Chondrocyte (in vitro differentiated cells): ENCODE measurements around the gene SLC38A8. TPM values are rescaled to one million over a fixed set of nuclear protein-coding genes. Genes with fewer than 3 reads are reported as not detected.

ENCODE experiments used
- DNase-seq: peaks from one replicate; pipeline ENCODE4 v3.0.0; 2021; ENCODE audit warnings: mixed read lengths, low spot score
- H3K27ac Mint-ChIP-seq: one replicate; pipeline ENCODE4 v1.8.0; 2021; ENCODE audit warnings: mild to moderate bottlenecking, moderate library complexity, mixed read lengths; ENCODE audit not compliant: unreplicated experiment
- H3K27me3 Mint-ChIP-seq: 2 replicates; pipeline ENCODE4 v1.8.0; 2021; ENCODE audit warnings: low read depth, mixed read lengths
- H3K36me3 Mint-ChIP-seq: 2 replicates; pipeline ENCODE4 v1.8.0; 2021; ENCODE audit warnings: low read depth, mixed read lengths
- H3K4me1 Mint-ChIP-seq: 2 replicates; pipeline ENCODE4 v1.8.0; 2021; ENCODE audit warnings: low read depth, mild to moderate bottlenecking, mixed read lengths
- H3K4me3 Mint-ChIP-seq: one replicate; pipeline ENCODE4 v1.8.0; 2021; ENCODE audit warnings: mild to moderate bottlenecking, moderate library complexity, mixed read lengths; ENCODE audit not compliant: unreplicated experiment
- H3K9me3 Mint-ChIP-seq: 2 replicates; pipeline ENCODE4 v1.8.0; 2021; ENCODE audit warnings: low read depth, mixed read lengths
- total RNA-seq: library from RNA; stranded (reverse); gene quantifications from 3 replicates; pipeline ENCODE4 v1.2.1, GENCODE V29; 2021
- TF ChIP-seq, protein P1 (sequence below): fragments of 200-600 bp; sonication (generic); IDR thresholded peaks from 2 replicates; pipeline ENCODE4 v1.5.0; 2021; ENCODE audit warnings: antibody characterized with exemption, mild to moderate bottlenecking, moderate library complexity

SLC38A8 gene
- total RNA-seq, 1 donor from 2014 or later, result not detected

- Mint-ChIP-seq H3K27ac (no peak overlapping the region), H3K36me3 (peaks cover 5% of the 10 kb centered on the region), H3K27me3 (peaks cover 23% of the 10 kb centered on the region), H3K9me3 (peaks cover 14% of the 10 kb centered on the region), H3K4me3 (no peak overlapping the region), H3K4me1 (no peaks in the 10 kb centered on the region)
- TF ChIP-seq, protein P1, sequence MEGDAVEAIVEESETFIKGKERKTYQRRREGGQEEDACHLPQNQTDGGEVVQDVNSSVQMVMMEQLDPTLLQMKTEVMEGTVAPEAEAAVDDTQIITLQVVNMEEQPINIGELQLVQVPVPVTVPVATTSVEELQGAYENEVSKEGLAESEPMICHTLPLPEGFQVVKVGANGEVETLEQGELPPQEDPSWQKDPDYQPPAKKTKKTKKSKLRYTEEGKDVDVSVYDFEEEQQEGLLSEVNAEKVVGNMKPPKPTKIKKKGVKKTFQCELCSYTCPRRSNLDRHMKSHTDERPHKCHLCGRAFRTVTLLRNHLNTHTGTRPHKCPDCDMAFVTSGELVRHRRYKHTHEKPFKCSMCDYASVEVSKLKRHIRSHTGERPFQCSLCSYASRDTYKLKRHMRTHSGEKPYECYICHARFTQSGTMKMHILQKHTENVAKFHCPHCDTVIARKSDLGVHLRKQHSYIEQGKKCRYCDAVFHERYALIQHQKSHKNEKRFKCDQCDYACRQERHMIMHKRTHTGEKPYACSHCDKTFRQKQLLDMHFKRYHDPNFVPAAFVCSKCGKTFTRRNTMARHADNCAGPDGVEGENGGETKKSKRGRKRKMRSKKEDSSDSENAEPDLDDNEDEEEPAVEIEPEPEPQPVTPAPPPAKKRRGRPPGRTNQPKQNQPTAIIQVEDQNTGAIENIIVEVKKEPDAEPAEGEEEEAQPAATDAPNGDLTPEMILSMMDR, result no peak
- no peak for DNase-seq
Observed at GRCh38 chr16:84038469-84038868, 4.1 kb downstream of the SLC38A8 start.

GRCh38 chr16:84036982-84037425 lies 5.6 kb downstream of the SLC38A8 start:
- Mint-ChIP-seq H3K4me3 (no peak overlapping the region), H3K27me3 (peaks cover 21% of the 10 kb centered on the region)

DNA sequence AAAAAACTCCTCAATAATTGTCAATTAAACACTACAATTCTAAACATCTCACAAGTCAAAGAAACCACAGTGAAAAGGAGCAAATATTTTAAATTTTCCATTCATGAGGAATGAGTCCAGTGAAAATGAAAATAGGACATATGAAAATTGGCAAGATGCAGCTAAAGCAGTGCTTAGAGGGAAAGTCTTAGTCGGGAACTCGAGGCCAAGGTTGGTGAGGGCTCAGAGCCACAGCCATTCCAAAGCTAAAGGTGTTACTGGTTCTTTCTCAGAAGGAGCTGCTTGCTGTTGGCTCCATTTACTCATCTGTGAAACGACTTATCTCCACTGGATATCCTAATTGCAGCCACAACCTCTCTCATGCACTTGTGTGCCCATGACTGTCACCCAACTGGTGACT lies 6.5 kb downstream of the SLC38A8 start:
- Mint-ChIP-seq H3K4me3 (no peak overlapping the region), H3K9me3 (peaks cover 14% of the 10 kb centered on the region), H3K27me3 (peaks cover 21% of the 10 kb centered on the region), H3K36me3 (peaks cover 5% of the 10 kb centered on the region), H3K4me1 (no peaks in the 10 kb centered on the region), H3K27ac (no peak overlapping the region)
- no peak for DNase-seq
- TF ChIP-seq, protein P1, result no peak

More at GRCh38 chr16:84036982-84037425, 5.6 kb downstream of the SLC38A8 start:
- Mint-ChIP-seq H3K9me3 (peaks cover 14% of the 10 kb centered on the region), H3K4me1 (no peaks in the 10 kb centered on the region), H3K36me3 (peaks cover 5% of the 10 kb centered on the region), H3K27ac (no peak overlapping the region)
- DNase-seq, result no peak
- TF ChIP-seq, protein P1, result no peak

- Mint-ChIP-seq H3K9me3 (peaks cover 14% of the 10 kb centered on the region), H3K4me1 (no peaks in the 10 kb centered on the region), H3K27me3 (peaks cover 19% of the 10 kb centered on the region), H3K4me3 (no peak overlapping the region), H3K36me3 (peaks cover 5% of the 10 kb centered on the region), H3K27ac (no peak overlapping the region)
- TF ChIP-seq, protein P1, result no peak
- DNase-seq, result no peak
Observed at GRCh38 chr16:84034516-84034915, 8.1 kb downstream of the SLC38A8 start.

- Mint-ChIP-seq H3K4me1 (no peaks in the 10 kb centered on the region), H3K27me3 (peaks cover 14% of the 10 kb centered on the region), H3K36me3 (peaks cover 5% of the 10 kb centered on the region), H3K27ac (no peak overlapping the region), H3K4me3 (no peak overlapping the region), H3K9me3 (peaks cover 14% of the 10 kb centered on the region)
- DNase-seq, result no peak
- TF ChIP-seq, protein P1, result no peak
Observed at GRCh38 chr16:84033251-84034195, 9.1 kb downstream of the SLC38A8 start.
